Ovary (tissue), 9 donors: ENCODE results near the gene G6PC1. TPM values are rescaled to one million over a fixed set of nuclear protein-coding genes. Genes with fewer than 3 reads are reported as not detected.
"Not testable (repeated sequence)": the region's sequence is repeated elsewhere in the genome, so short reads cannot be mapped to it uniquely, and the experiment has no call there.

ENCODE experiments used
- DNase-seq, 5 donors: peaks; one replicate each; pipeline ENCODE4 v3.0.0-alpha.2; 2019 to 2020
- H3K27ac ChIP-seq, 2 donors: fragments of 200-600 bp; one replicate each; pipeline versions ENCODE4 v1.5.1 to v1.8.0; 2019 to 2022
- H3K27me3 ChIP-seq: fragments of 200-600 bp; one replicate; pipeline ENCODE4 v1.8.0; 2022
- H3K36me3 ChIP-seq: fragments of 200-600 bp; sonication (generic); one replicate; pipeline ENCODE4 v1.5.1; 2019
- H3K4me1 ChIP-seq: one replicate; pipeline ENCODE4 v1.8.1; 2013; ENCODE audit warnings: mild to moderate bottlenecking, moderate library complexity; ENCODE audit not compliant: insufficient read depth
- H3K4me3 ChIP-seq: fragments of 200-600 bp; sonication (generic); one replicate; pipeline ENCODE4 v1.5.1; 2017
- H3K9me3 ChIP-seq, 2 donors: fragments of 200-600 bp in 1 of 2; sonication (generic) in 1 of 2; one replicate each; pipeline versions ENCODE4 v1.5.1 to v1.8.1; 2013 to 2019; ENCODE audit warnings: mild to moderate bottlenecking in 1 of 2, moderate library complexity in 1 of 2
- CTCF ChIP-seq, 3 donors: fragments of 450-650 bp in 2 of 3; fragments of 200-600 bp in 1 of 3; IDR thresholded peaks; one replicate each; pipeline versions ENCODE4 v1.5.1 to v1.8.0; 2016 to 2022; ENCODE audit warnings: antibody characterized with exemption in 3 of 3, mild to moderate bottlenecking in 1 of 3
- EP300 ChIP-seq: sonication (generic); formaldehyde crosslinking; IDR thresholded peaks from one replicate; pipeline ENCODE4 v1.6.1; 2017; ENCODE audit warnings: antibody characterized with exemption
- POLR2A ChIP-seq: fragments of 450-650 bp; IDR thresholded peaks from one replicate; pipeline ENCODE4 v1.6.1; 2017; ENCODE audit warnings: antibody characterized with exemption, mild to moderate bottlenecking, moderate library complexity
- WGBS, 3 donors: extraction: QIAGEN DNeasy Blood & Tissue Kit in 1 of 3; methylation state at CpG; one replicate each; pipeline versions ENCODE4 v1.1.5 to v1.1.7; 2013 to 2017; 5-methylcytosine and 5-hydroxymethylcytosine counted together
- intact Hi-C, 4 donors: fragments of 100-400 bp; cut with DNase I; formaldehyde crosslinking; loops; one replicate each; pipeline versions ENCODE4 v1.11.0 to v1.15.1; 2022 to 2023
- polyA plus RNA-seq, 2 donors: library from polyadenylated mRNA; stranded (reverse); fragments of 200-250 nt in 1 of 2; fragments of 350-450 nt in 1 of 2; fragmentation: Illumina TruSeq in 1 of 2; extraction: RNeasy Lipid Tissue Mini Kit (QIAGEN cat#74804) in 1 of 2; gene quantifications; one replicate each; pipeline ENCODE4 v1.2.3, GENCODE V29; 2013 to 2014
- total RNA-seq, 7 donors: library from RNA; depleted of rRNA in 2 of 7; stranded (reverse); fragments of >200 nt in 2 of 7; fragmentation: NEBNext Ultra II Directional in 3 of 7; extraction: Animal tissue kit (Norgen Biotek cat#: 25700) in 3 of 7; gene quantifications; one replicate each; pipeline versions ENCODE4 v1.1.0 to v1.2.4, GENCODE V29; 2016 to 2023
- donor health status: DM: no; HTN: no; CAD: no; lungs with moderate emphysema.
- donor health status: DM: no; HTN: no; CAD: no.
- donor health status: Bipolar disorder and iron deficiency.
- donor health status: DM: yes; HTN: yes; CAD: no.
- donor health status: DM: no; HTN: no; CAD: no.
- donor health status: DM: yes; HTN: yes; CAD: no.

The G6PC1 gene
- total and polyA plus RNA-seq, 9 donors = 0.69 to 1.7 TPM; not detected in 7

- no peak for TF ChIP-seq CTCF (IDR thresholded peaks at IDR 0.05)
- no peak for TF ChIP-seq EP300
- TF ChIP-seq POLR2A = no peak
- Histone ChIP-seq H3K9me3 (no peaks in the 10 kb centered on the region), H3K4me1 (no peaks in the 10 kb centered on the region), H3K4me3 (no peak overlapping the region), H3K36me3 (no peaks in the 10 kb centered on the region), H3K27ac (no peak overlapping the region), H3K27me3 (no peaks in the 10 kb centered on the region)
- WGBS, 3 donors = 68 to 74% (median 71%) methylated on average over 8 of the region's 8 CpGs
- no peak for DNase-seq
- intact Hi-C loops = no loop called here
Measured at GRCh38 chr17:42906772-42907446, 6.3 kb downstream of the G6PC1 start.

GRCh38 chr17:42908872-42909700 is 8.5 kb downstream of the G6PC1 start:
- H3K9me3 ChIP-seq = no peaks in the 10 kb centered on the region
- no peak for DNase-seq
- 62 to 77% (median 65%) methylated on average over 7 of the region's 7 CpGs for WGBS, 3 donors
- no peaks in the 10 kb centered on the region for H3K4me1 ChIP-seq
- no peak overlapping the region for H3K4me3 ChIP-seq
- no peak overlapping the region for H3K27ac ChIP-seq
- intact Hi-C loops = no loop called here
- H3K27me3 ChIP-seq = no peaks in the 10 kb centered on the region
- TF ChIP-seq POLR2A = no peak
- TF ChIP-seq EP300 = no peak
- TF ChIP-seq CTCF (IDR thresholded peaks at IDR 0.05) = no peak
- H3K36me3 ChIP-seq = no peaks in the 10 kb centered on the region

- no peaks in the 10 kb centered on the region for H3K36me3 ChIP-seq
- DNase-seq = no peak
- no peak overlapping the region for H3K27ac ChIP-seq
- intact Hi-C loops = no loop called here
- no peaks in the 10 kb centered on the region for H3K27me3 ChIP-seq
- TF ChIP-seq EP300 = no peak
- TF ChIP-seq CTCF (IDR thresholded peaks at IDR 0.05) = no peak
- TF ChIP-seq POLR2A = no peak
- no peaks in the 10 kb centered on the region for H3K4me1 ChIP-seq
- WGBS, 3 donors = 50 to 61% (median 51%) methylated on average over 2 of the region's 2 CpGs
- H3K4me3 ChIP-seq = no peak overlapping the region
- no peaks in the 10 kb centered on the region for H3K9me3 ChIP-seq
Measured at GRCh38 chr17:42913522-42913921, 12.9 kb downstream of the G6PC1 start.

GRCh38 chr17:42913981-42914617 is 13.5 kb downstream of the G6PC1 start:
- Histone ChIP-seq H3K9me3 (no peaks in the 10 kb centered on the region), H3K36me3 (no peaks in the 10 kb centered on the region), H3K27me3 (no peaks in the 10 kb centered on the region), H3K27ac (no peak overlapping the region), H3K4me3 (no peak overlapping the region), H3K4me1 (no peaks in the 10 kb centered on the region)
- no peak for TF ChIP-seq CTCF (IDR thresholded peaks at IDR 0.05)
- no peak for TF ChIP-seq POLR2A
- TF ChIP-seq EP300 = no peak
- DNase-seq = no peak
- intact Hi-C loops = no loop called here
- 73 to 82% (median 77%) methylated on average over 3 of the region's 3 CpGs for WGBS, 3 donors

GRCh38 chr17:42915288-42915687 is 14.7 kb downstream of the G6PC1 start:
- not testable (repeated sequence) for H3K27ac ChIP-seq, H3K9me3 ChIP-seq

GRCh38 chr17:42916388-42917235 is 16.0 kb downstream of the G6PC1 start:
- WGBS, 3 donors = 87 to 90% (median 88%) methylated on average over 4 of the region's 4 CpGs

More at GRCh38 chr17:42915288-42915687, 14.7 kb downstream of the G6PC1 start:
- 90 to 94% (median 93%) methylated on average over 6 of the region's 6 CpGs for WGBS, 3 donors
- H3K27me3 ChIP-seq, H3K4me1 ChIP-seq, H3K36me3 ChIP-seq, intact Hi-C loops, H3K4me3 ChIP-seq, DNase-seq: not testable (repeated sequence)

More at GRCh38 chr17:42916388-42917235, 16.0 kb downstream of the G6PC1 start:
- H3K27me3 ChIP-seq, H3K27ac ChIP-seq, H3K4me1 ChIP-seq, DNase-seq, H3K36me3 ChIP-seq, H3K9me3 ChIP-seq, intact Hi-C loops, H3K4me3 ChIP-seq: not testable (repeated sequence)
